GM19193 (cell line): Measurements from ENCODE around the gene GIT2.

Experiments used
- POLR2A ChIP-seq: IDR thresholded peaks from 4 replicates; pipeline ENCODE4 v1.6.1; 2011; ENCODE audit not compliant: insufficient read depth, insufficient read length; ENCODE audit errors: extremely low read depth

Gene GIT2

GRCh38 chr12:109944561-109945359 is 51.4 kb downstream of the GIT2 start:
- no peak for TF ChIP-seq POLR2A

- no peak for TF ChIP-seq POLR2A
Observed at GRCh38 chr12:109943811-109944210, 52.4 kb downstream of the GIT2 start.

GRCh38 chr12:109940339-109940923 is 55.7 kb downstream of the GIT2 start:
- no peak for TF ChIP-seq POLR2A

- no peak for TF ChIP-seq POLR2A
Observed at GRCh38 chr12:109939504-109939903, 56.7 kb downstream of the GIT2 start.

- no peak for TF ChIP-seq POLR2A
Observed at GRCh38 chr12:109938947-109939346, 57.2 kb downstream of the GIT2 start.

- no peak for TF ChIP-seq POLR2A
Observed at GRCh38 chr12:109937371-109937770, 58.8 kb downstream of the GIT2 start.

- TF ChIP-seq POLR2A: no peak
Observed at GRCh38 chr12:109934026-109934425, 62.1 kb downstream of the GIT2 start.

- TF ChIP-seq POLR2A: no peak
Observed at GRCh38 chr12:109932878-109933503, 63.2 kb downstream of the GIT2 start.

GRCh38 chr12:109931143-109931542 is 65.0 kb downstream of the GIT2 start:
- no peak for TF ChIP-seq POLR2A

- no peak for TF ChIP-seq POLR2A
Observed at GRCh38 chr12:109930028-109930800, 66.0 kb downstream of the GIT2 start.

- TF ChIP-seq POLR2A: no peak
Observed at GRCh38 chr12:109928058-109928656, 68.0 kb downstream of the GIT2 start.

GRCh38 chr12:109927622-109928021 is 68.5 kb downstream of the GIT2 start:
- no peak for TF ChIP-seq POLR2A

GRCh38 chr12:109926488-109927210 is 69.5 kb downstream of the GIT2 start:
- no peak for TF ChIP-seq POLR2A

GRCh38 chr12:109926016-109926415 is 70.2 kb downstream of the GIT2 start:
- TF ChIP-seq POLR2A: no peak
